OCI-LY3 (cell line): ENCODE results near the gene C4BPB.

Experiments used
- H2AFZ ChIP-seq: fragments of 200-600, 300-600 bp; shearing (Covaris generic); 2 replicates; pipeline ENCODE4 v1.6.0; 2014; ENCODE audit warnings: antibody characterized with exemption, low read depth, low read length
- H3K27ac ChIP-seq: fragments of 200-600, 300-600 bp; sonication (generic); 2 replicates; pipeline ENCODE4 v1.5.1; 2014; ENCODE audit warnings: mild to moderate bottlenecking, low read length, moderate library complexity, mixed read lengths
- H3K27me3 ChIP-seq: fragments of 200-600, 300-600 bp; sonication (generic); 2 replicates; pipeline ENCODE4 v1.6.1; 2014; ENCODE audit warnings: low read depth, low read length, mixed read lengths
- H3K36me3 ChIP-seq: fragments of 200-600, 300-600 bp; sonication (generic); replicated peaks from 2 replicates; pipeline ENCODE3; 2014; ENCODE audit warnings: low read depth, low read length, mixed read lengths
- H3K4me1 ChIP-seq: fragments of 300-600, 200-600 bp; sonication (generic); 2 replicates; pipeline ENCODE4 v1.6.1; 2014; ENCODE audit warnings: low read length, mixed read lengths
- H3K4me2 ChIP-seq: fragments of 200-600, 300-600 bp; sonication (generic); 2 replicates; pipeline ENCODE4 v1.6.1; 2014; ENCODE audit warnings: low read length, mixed read lengths
- H3K4me3 ChIP-seq: fragments of 300-600, 200-600 bp; sonication (generic); 2 replicates; pipeline ENCODE4 v1.5.1; 2014; ENCODE audit warnings: antibody characterized with exemption, mild to moderate bottlenecking, low read length, moderate library complexity
- H3K79me2 ChIP-seq: fragments of 300-600, 200-600 bp; shearing (Covaris generic); 2 replicates; pipeline ENCODE4 v1.6.1; 2014; ENCODE audit warnings: mild to moderate bottlenecking, low read length, mixed read lengths
- H3K9ac ChIP-seq: fragments of 300-600, 200-600 bp; shearing (Covaris generic); 2 replicates; pipeline ENCODE4 v1.6.0; 2014; ENCODE audit warnings: mild to moderate bottlenecking, low read length, moderate library complexity
- H3K9me3 ChIP-seq: fragments of 200-600, 300-600 bp; shearing (Covaris generic); 2 replicates; pipeline ENCODE4 v1.6.1; 2014; ENCODE audit warnings: low read length, mixed read lengths; ENCODE audit not compliant: insufficient read depth
- H4K20me1 ChIP-seq: fragments of 200-600, 300-600 bp; sonication (generic); 2 replicates; pipeline ENCODE4 v1.6.1; 2016; ENCODE audit warnings: low read length, mixed read lengths; ENCODE audit not compliant: insufficient read depth
- CTCF ChIP-seq: fragments of 200-600, 300-600 bp; sonication (generic); IDR thresholded peaks from 2 replicates; pipeline ENCODE4 v1.5.1; 2014; ENCODE audit warnings: antibody characterized with exemption, low read length, low read depth
- EZH2phosphoT487 ChIP-seq: fragments of 200-600 bp; shearing (Covaris generic); IDR thresholded peaks from 2 replicates; pipeline ENCODE4 v1.6.1; 2018; ENCODE audit warnings: antibody characterized with exemption, mixed run types, low read depth

The C4BPB gene

DNA sequence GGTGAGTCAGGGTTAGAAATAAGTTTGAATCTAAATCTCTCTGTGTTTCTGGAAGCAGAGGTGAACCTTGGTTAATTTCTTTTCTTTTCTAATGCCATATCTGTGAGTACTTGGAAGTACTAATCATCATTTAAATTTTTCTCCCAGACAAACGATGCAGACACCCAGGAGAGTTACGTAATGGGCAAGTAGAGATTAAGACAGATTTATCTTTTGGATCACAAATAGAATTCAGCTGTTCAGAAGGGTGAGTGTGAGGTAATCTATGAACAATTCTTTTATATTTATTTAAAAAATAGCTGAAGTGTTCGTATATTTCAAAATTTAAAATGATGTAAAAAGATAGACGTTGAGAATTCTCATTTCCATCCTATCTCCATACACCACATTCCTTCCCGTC lies 26.6 kb downstream of the C4BPB start:
- Histone ChIP-seq H2AFZ (no peak overlapping the region), H3K4me1 (no peaks in the 10 kb centered on the region), H4K20me1 (no peaks in the 10 kb centered on the region), H3K4me3 (no peak overlapping the region), H3K36me3 (no peaks in the 10 kb centered on the region), H3K4me2 (no peak overlapping the region), H3K9me3 (no peaks in the 10 kb centered on the region), H3K9ac (no peak overlapping the region), H3K79me2 (no peaks in the 10 kb centered on the region), H3K27ac (no peak overlapping the region), H3K27me3 (no peaks in the 10 kb centered on the region)
- TF ChIP-seq CTCF, result no peak

GRCh38 chr1:207124389-207124788 lies 35.7 kb downstream of the C4BPB start:
- H3K79me2 ChIP-seq, result no peaks in the 10 kb centered on the region
- H3K9me3 ChIP-seq, result peaks cover 20% of the 10 kb centered on the region
- no peak overlapping the region for H3K4me2 ChIP-seq
- H3K36me3 ChIP-seq, result peaks cover 5% of the 10 kb centered on the region
- TF ChIP-seq EZH2phosphoT487 (no peak), CTCF (no peak)
- H3K4me3 ChIP-seq, result no peak overlapping the region
- H4K20me1 ChIP-seq, result no peaks in the 10 kb centered on the region
- H3K4me1 ChIP-seq, result no peaks in the 10 kb centered on the region
- H3K27ac ChIP-seq, result no peak overlapping the region
- H2AFZ ChIP-seq, result no peak overlapping the region
- H3K9ac ChIP-seq, result no peak overlapping the region
- no peaks in the 10 kb centered on the region for H3K27me3 ChIP-seq

GRCh38 chr1:207128336-207128921 lies 39.8 kb downstream of the C4BPB start:
- no peak overlapping the region for H3K4me3 ChIP-seq
- H4K20me1 ChIP-seq, result no peaks in the 10 kb centered on the region
- H3K4me1 ChIP-seq, result no peaks in the 10 kb centered on the region
- peaks cover 32% of the 10 kb centered on the region for H3K9me3 ChIP-seq
- TF ChIP-seq CTCF, result no peak
- no peak for TF ChIP-seq EZH2phosphoT487
- no peak overlapping the region for H3K27ac ChIP-seq
- H3K9ac ChIP-seq, result no peak overlapping the region
- peaks cover 5% of the 10 kb centered on the region for H3K36me3 ChIP-seq
- no peaks in the 10 kb centered on the region for H3K79me2 ChIP-seq
- H2AFZ ChIP-seq, result no peak overlapping the region
- H3K27me3 ChIP-seq, result no peaks in the 10 kb centered on the region
- H3K4me2 ChIP-seq, result no peak overlapping the region

- TF ChIP-seq CTCF (no peak), EZH2phosphoT487 (no peak)
Observed at GRCh38 chr1:207129053-207129452, 40.4 kb downstream of the C4BPB start.

More at GRCh38 chr1:207129053-207129452, 40.4 kb downstream of the C4BPB start:
- no peak overlapping the region for H3K4me3 ChIP-seq
- no peak overlapping the region for H3K27ac ChIP-seq
- peaks cover 32% of the 10 kb centered on the region for H3K9me3 ChIP-seq
- no peaks in the 10 kb centered on the region for H3K4me1 ChIP-seq
- no peaks in the 10 kb centered on the region for H4K20me1 ChIP-seq
- H3K36me3 ChIP-seq, result peaks cover 5% of the 10 kb centered on the region
- no peaks in the 10 kb centered on the region for H3K79me2 ChIP-seq
- H3K27me3 ChIP-seq, result no peaks in the 10 kb centered on the region
- H2AFZ ChIP-seq, result no peak overlapping the region
- H3K9ac ChIP-seq, result no peak overlapping the region
- H3K4me2 ChIP-seq, result no peak overlapping the region
